Transverse colon (tissue), 4 donors: ENCODE data around the gene PLEKHA6. TPM values are rescaled to one million over a fixed set of nuclear protein-coding genes. Genes with fewer than 3 reads are reported as not detected.

Experiments
- DNase-seq: peaks from one replicate; pipeline ENCODE4 v3.0.0-alpha.2; 2019
- H3K27ac ChIP-seq, 4 donors: fragments of 200-600 bp; sonication (generic); 2 replicates each; pipeline ENCODE4 v1.5.1; 2016 to 2018; ENCODE audit warnings: inconsistent platforms in 4 of 4
- H3K27me3 ChIP-seq: fragments of 200-600 bp; sonication (generic); 2 replicates; pipeline ENCODE4 v1.5.1; 2017; ENCODE audit warnings: inconsistent platforms
- H3K36me3 ChIP-seq, 4 donors: fragments of 200-600 bp; sonication (generic); 2 replicates each; pipeline ENCODE4 v1.5.1; 2017 to 2019; ENCODE audit warnings: inconsistent platforms in 4 of 4
- H3K4me1 ChIP-seq, 4 donors: fragments of 200-600 bp; sonication (generic); 2 replicates each; pipeline ENCODE4 v1.5.1; 2017 to 2020; ENCODE audit warnings: inconsistent platforms in 4 of 4
- H3K4me3 ChIP-seq, 4 donors: fragments of 200-600 bp; sonication (generic); 1 replicate in 1 of 4; 2 replicates in 3 of 4; pipeline versions ENCODE4 v1.5.1 to v1.6.1; 2017 to 2019; ENCODE audit warnings: inconsistent platforms in 4 of 4
- H3K9me3 ChIP-seq, 2 donors: fragments of 200-600 bp; sonication (generic); 2 replicates each; pipeline ENCODE4 v1.5.1; 2017 to 2019; ENCODE audit warnings: inconsistent platforms in 2 of 2
- EP300 ChIP-seq: sonication (generic); formaldehyde crosslinking; IDR thresholded peaks from one replicate; pipeline ENCODE4 v1.6.1; 2017; ENCODE audit warnings: antibody characterized with exemption, low read depth
- POLR2A ChIP-seq: fragments of 450-650 bp; IDR thresholded peaks from one replicate; pipeline ENCODE4 v1.6.1; 2016; ENCODE audit warnings: antibody characterized with exemption, mild to moderate bottlenecking, moderate library complexity
- POLR2AphosphoS5 ChIP-seq, 3 donors: sonication (generic); formaldehyde crosslinking; IDR thresholded peaks; one replicate each; pipeline ENCODE4 v1.6.1; 2016; ENCODE audit warnings: antibody characterized with exemption in 3 of 3
- WGBS, 2 donors: methylation state at CpG; one replicate each; pipeline ENCODE4 v1.1.5; 2018; ENCODE audit warnings: low coverage in 1 of 2; 5-methylcytosine and 5-hydroxymethylcytosine counted together
- in situ Hi-C, 4 donors: fragments of 200-750 bp; cut with MboI; loops; one replicate each; pipeline versions ENCODE4 v1.15.0 to v1.15.1; 2017; ENCODE audit warnings: low sequenced_read_pairs in 3 of 4, low pct_ligation_motif_present in 1 of 4, low pct_unique_long_range_greater_than_20kb in 1 of 4
- intact Hi-C: fragments of 100-400 bp; cut with DNase I; formaldehyde crosslinking; loops from one replicate; pipeline ENCODE4 v1.15.1; 2023; ENCODE audit warnings: low total_unique reads
- total RNA-seq, 4 donors: library from RNA; depleted of rRNA; stranded (reverse); fragments of >200 nt; gene quantifications; one replicate each; pipeline ENCODE4 v1.1.0, GENCODE V29; 2016
- TF ChIP-seq, protein P1 (sequence below), 5 experiments: fragments of 200-600 bp in 3 of 5; fragments of 450-650 bp in 2 of 5; sonication (generic) in 3 of 5; IDR thresholded peaks; 1 replicate in 2 of 5; 2 replicates in 3 of 5; pipeline ENCODE4 v1.5.1; 2016 to 2017; ENCODE audit warnings: antibody characterized with exemption in 5 of 5, inconsistent platforms in 3 of 5, mild to moderate bottlenecking in 2 of 5, moderate library complexity in 1 of 5

Gene PLEKHA6
- total RNA-seq, 4 donors from 2014 or later = 58.7 to 209 (median 97.9) TPM

DNA sequence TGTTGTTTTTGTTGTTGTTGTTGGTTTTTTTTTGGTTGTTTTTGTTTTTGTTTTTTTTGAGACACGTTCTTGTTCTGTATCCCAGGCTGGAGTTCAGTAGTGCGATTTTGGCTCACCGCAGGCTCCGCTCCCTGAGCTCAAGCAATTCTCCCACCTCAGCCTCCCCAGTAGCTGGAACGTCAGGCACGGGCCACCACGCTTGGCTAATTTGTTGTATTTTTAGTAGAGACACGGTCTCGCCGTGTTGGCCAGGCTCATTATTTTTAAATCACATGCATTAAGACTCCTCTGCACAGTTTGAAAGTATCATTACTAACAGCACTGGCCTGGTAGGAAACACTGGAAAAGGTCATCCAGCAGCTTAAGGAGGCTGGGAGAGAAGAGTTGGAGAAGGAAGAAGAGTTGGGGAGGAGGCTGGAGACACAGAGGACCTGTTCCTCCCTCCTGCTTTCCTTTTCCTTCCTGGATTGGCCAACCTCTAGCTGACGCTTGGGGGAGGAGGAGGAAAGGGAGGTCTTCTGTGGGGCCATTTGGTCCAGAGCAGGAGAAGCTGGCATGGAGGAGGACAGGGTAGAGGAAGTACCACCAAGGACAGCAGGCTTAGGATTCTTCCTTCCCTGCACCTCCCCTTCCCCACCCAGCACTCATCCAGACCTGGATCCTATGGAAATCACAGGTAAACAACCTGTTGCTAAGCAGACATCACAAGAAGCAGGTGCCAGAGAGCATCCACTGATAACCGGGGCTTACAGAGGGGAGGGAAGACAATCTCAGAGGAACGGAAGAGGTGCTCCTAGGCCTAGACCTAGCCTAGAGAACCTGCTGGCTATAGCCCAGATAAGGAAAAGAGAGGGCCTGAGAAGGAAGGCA, 74.1 kb downstream of the PLEKHA6 start:
- peaks cover 7 to 43% (median 17%) of the 10 kb centered on the region in 4 donors for H3K4me1 ChIP-seq
- H3K27me3 ChIP-seq = no peaks in the 10 kb centered on the region
- H3K9me3 ChIP-seq = no peaks in the 10 kb centered on the region
- in situ Hi-C loops = no loop called here
- no peak for DNase-seq
- 76 to 78% methylated on average over 10 to 13 of the region's 13 CpGs for WGBS, 2 donors
- no peak overlapping the region for H3K4me3 ChIP-seq
- TF ChIP-seq POLR2AphosphoS5 (IDR thresholded peaks at IDR 0.05) (no peak), EP300 (no peak), POLR2A (no peak)
- TF ChIP-seq, protein P1, sequence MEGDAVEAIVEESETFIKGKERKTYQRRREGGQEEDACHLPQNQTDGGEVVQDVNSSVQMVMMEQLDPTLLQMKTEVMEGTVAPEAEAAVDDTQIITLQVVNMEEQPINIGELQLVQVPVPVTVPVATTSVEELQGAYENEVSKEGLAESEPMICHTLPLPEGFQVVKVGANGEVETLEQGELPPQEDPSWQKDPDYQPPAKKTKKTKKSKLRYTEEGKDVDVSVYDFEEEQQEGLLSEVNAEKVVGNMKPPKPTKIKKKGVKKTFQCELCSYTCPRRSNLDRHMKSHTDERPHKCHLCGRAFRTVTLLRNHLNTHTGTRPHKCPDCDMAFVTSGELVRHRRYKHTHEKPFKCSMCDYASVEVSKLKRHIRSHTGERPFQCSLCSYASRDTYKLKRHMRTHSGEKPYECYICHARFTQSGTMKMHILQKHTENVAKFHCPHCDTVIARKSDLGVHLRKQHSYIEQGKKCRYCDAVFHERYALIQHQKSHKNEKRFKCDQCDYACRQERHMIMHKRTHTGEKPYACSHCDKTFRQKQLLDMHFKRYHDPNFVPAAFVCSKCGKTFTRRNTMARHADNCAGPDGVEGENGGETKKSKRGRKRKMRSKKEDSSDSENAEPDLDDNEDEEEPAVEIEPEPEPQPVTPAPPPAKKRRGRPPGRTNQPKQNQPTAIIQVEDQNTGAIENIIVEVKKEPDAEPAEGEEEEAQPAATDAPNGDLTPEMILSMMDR (IDR thresholded peaks at IDR 0.05) = no peak
- H3K36me3 ChIP-seq = no peaks in the 10 kb centered on the region
- H3K27ac ChIP-seq = peak overlapping the region in 2 of 4 donors; percentile 18 to 55
- intact Hi-C loops = loop anchor here (2.0 kb wide), 1 partner anchor 63 kb away; no protein-coding TSS in a partner anchor

- no peaks in the 10 kb centered on the region for H3K36me3 ChIP-seq
- H3K4me3 ChIP-seq = no peak overlapping the region
- H3K9me3 ChIP-seq = no peaks in the 10 kb centered on the region
- H3K27me3 ChIP-seq = no peaks in the 10 kb centered on the region
- DNase-seq = no peak
- TF ChIP-seq EP300 = no peak
- TF ChIP-seq, protein P1 (IDR thresholded peaks at IDR 0.05) = no peak
- no peak for TF ChIP-seq POLR2AphosphoS5 (IDR thresholded peaks at IDR 0.05)
- TF ChIP-seq POLR2A = no peak
- in situ Hi-C loops = no loop called here
- 80 to 94% methylated on average over 2 of the region's 2 CpGs for WGBS, 2 donors
- peaks cover 7 to 41% (median 17%) of the 10 kb centered on the region in 4 donors for H3K4me1 ChIP-seq
- intact Hi-C loops = loop anchor here (2.0 kb wide), 1 partner anchor 64 kb away; no protein-coding TSS in a partner anchor
- no peak overlapping the region for H3K27ac ChIP-seq
Measured at GRCh38 chr1:204284929-204285328, 74.8 kb downstream of the PLEKHA6 start.

DNA sequence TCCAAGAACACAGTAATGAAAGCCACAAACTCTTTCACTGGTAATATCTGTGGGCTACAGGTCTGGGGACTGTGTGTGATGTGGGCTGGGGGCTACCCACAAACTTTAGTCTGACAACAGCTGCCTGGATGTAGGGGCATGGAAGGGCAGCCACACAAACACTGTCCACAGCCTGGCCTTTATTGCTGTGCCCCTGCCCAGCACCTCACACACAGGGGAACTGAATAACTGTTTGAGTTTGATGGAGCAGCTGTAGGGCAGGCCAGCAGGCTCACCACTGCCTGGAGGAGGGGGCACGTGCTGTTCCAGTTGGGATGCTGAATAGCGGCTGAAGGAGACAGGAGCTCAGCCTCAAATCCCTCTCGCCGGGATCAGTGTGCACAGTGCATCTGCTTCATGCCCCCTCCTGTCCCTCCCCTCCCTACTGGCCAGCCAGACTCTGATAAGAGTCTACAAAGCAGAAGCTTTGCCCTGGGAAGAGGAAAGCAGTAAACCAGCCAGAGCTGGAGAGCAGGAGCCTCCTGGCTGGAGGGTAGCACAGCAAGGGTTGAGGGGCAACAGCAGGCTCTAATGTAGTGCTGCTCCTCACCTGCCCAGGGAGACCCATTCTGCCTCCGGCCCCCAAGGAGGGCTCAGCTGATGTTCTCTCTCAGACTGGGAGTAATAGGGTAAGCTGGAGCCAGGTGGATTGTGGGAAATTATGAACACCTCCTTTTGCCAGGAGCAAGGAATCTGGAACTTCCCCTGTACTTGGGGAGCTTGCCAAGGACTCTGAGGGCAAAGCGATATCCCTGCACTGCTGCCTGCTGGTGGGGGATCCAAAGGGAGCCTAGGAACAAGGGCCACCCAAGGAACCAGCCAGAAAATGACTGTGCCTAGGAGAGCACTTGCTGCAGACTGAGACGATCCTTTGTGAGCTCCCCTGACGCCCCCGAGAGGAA, 75.7 kb downstream of the PLEKHA6 start:
- in situ Hi-C loops = no loop called here
- no peak for DNase-seq
- no peak overlapping the region for H3K4me3 ChIP-seq

More for the DNA sequence above, 75.7 kb downstream of the PLEKHA6 start:
- no peaks in the 10 kb centered on the region for H3K27me3 ChIP-seq
- intact Hi-C loops = loop anchor here (2.0 kb wide), 1 partner anchor 65 kb away; no protein-coding TSS in a partner anchor
- TF ChIP-seq, protein P1 (IDR thresholded peaks at IDR 0.05) = no peak
- TF ChIP-seq POLR2AphosphoS5 (IDR thresholded peaks at IDR 0.05) (no peak), POLR2A (no peak), EP300 (no peak)
- H3K4me1 ChIP-seq = peaks cover 7 to 32% (median 15%) of the 10 kb centered on the region in 4 donors
- no peaks in the 10 kb centered on the region for H3K36me3 ChIP-seq
- no peak overlapping the region for H3K27ac ChIP-seq
- WGBS, 2 donors = 65 to 73% methylated on average over 4 to 9 of the region's 9 CpGs
- H3K9me3 ChIP-seq = no peaks in the 10 kb centered on the region
